HCT116 (cell line): ENCODE measurements around the gene RREB1. TPM values are rescaled to one million over a fixed set of nuclear protein-coding genes. Genes with fewer than 3 reads are reported as not detected.

Source experiments
- ATAC-seq: fragments of 200-7000 bp; cut with Tn5 transposase; 2 replicates; pipeline ENCODE4 v1.9.1; 2020; ENCODE audit warnings: mild to moderate bottlenecking, moderate library complexity
- BruUV-seq: library from RNA; stranded (reverse); fragments of 400-500 nt; replicated peaks from 2 replicates; lab custom pipeline; 2021; lab: Mats Ljungman, UMichigan
- CTCF ChIA-PET: fragments of 300-600 bp; sonication (Branson Sonifier 250); formaldehyde crosslinking; loops from one replicate; lab custom pipeline; 2021; ENCODE audit warnings: antibody characterized with exemption; lab: Charles Lee
- POLR2A ChIA-PET: fragments of 300-600, 350-600 bp; sonication (Branson Sonifier 250); formaldehyde crosslinking; loops from one replicate; lab custom pipeline; 2021; ENCODE audit warnings: antibody characterized with exemption; lab: Charles Lee
- RAD21 ChIA-PET, 2 experiments: fragments of 300-600 bp; sonication (Branson Sonifier 250); formaldehyde crosslinking; loops; one replicate each; lab custom pipeline; 2023; ENCODE audit warnings: low total read pairs in 2 of 2; ENCODE audit not compliant: uncharacterized antibody in 2 of 2, unreplicated experiment in 2 of 2, low non-redundant PET in 1 of 2; lab: Charles Lee
- DNase-seq: peaks from one replicate; pipeline ENCODE4 v3.0.0-alpha.2; 2010; ENCODE audit warnings: low read depth, low spot score
- H2AFZ ChIP-seq: fragments of 200-600 bp; shearing (Covaris generic), sonication (generic); 2 replicates; pipeline ENCODE4 v1.6.1; 2017; ENCODE audit warnings: low read depth, mixed run types, mixed read lengths, antibody characterized with exemption, low read length; ENCODE audit not compliant: poor library complexity, severe bottlenecking
- H3K27ac ChIP-seq: 2 replicates; pipeline ENCODE4 v1.5.1; 2012; ENCODE audit warnings: low read depth, low read length
- H3K27me3 ChIP-seq: fragments of 200-600 bp; sonication (generic); 2 replicates; pipeline ENCODE4 v1.6.1; 2016; ENCODE audit warnings: mixed run types, low read length, mixed read lengths; ENCODE audit not compliant: insufficient read depth
- H3K36me3 ChIP-seq, 2 experiments: fragments of 200-500 bp in 1 of 2; fragments of 200-600 bp in 1 of 2; sonication (Bioruptor generic) in 1 of 2; sonication (generic) in 1 of 2; 2 replicates each; pipeline versions ENCODE4 v1.5.1 to v1.6.1; 2014 to 2016; ENCODE audit warnings: low read length in 2 of 2, inconsistent platforms in 1 of 2, mixed read lengths in 1 of 2, mixed run types in 1 of 2; ENCODE audit not compliant: insufficient read depth in 2 of 2, control insufficient read depth in 1 of 2
- H3K4me1 ChIP-seq, 2 experiments: fragments of 200-600 bp in 1 of 2; sonication (generic) in 1 of 2; 2 replicates each; pipeline versions ENCODE4 v1.5.1 to v1.6.1; 2012 to 2017; ENCODE audit warnings: low read length in 2 of 2, inconsistent platforms in 1 of 2, mild to moderate bottlenecking in 1 of 2, mixed read lengths in 1 of 2, mixed run types in 1 of 2, moderate library complexity in 1 of 2; ENCODE audit not compliant: insufficient read depth in 2 of 2, control insufficient read depth in 1 of 2
- H3K4me2 ChIP-seq: fragments of 200-600 bp; sonication (generic); 2 replicates; pipeline ENCODE4 v1.6.1; 2017; ENCODE audit warnings: mixed run types, low read length, mixed read lengths
- H3K4me3 ChIP-seq, 2 experiments: fragments of 200-600 bp in 1 of 2; sonication (generic) in 1 of 2; replicated peaks in 1 of 2; 2 replicates each; pipeline ENCODE4 v1.5.1; 2011 to 2016; ENCODE audit warnings: low read length in 2 of 2, control low read depth in 1 of 2, low read depth in 1 of 2, mild to moderate bottlenecking in 1 of 2, mixed read lengths in 1 of 2, mixed run types in 1 of 2
- H3K79me2 ChIP-seq: fragments of 200-600 bp; sonication (generic); 2 replicates; pipeline ENCODE4 v1.6.1; 2017; ENCODE audit warnings: mild to moderate bottlenecking, mixed run types, low read length, moderate library complexity, mixed read lengths; ENCODE audit not compliant: insufficient read depth
- H3K9ac ChIP-seq: fragments of 200-600 bp; sonication (generic); 2 replicates; pipeline ENCODE4 v1.6.1; 2016; ENCODE audit warnings: low read length, mixed read lengths
- H3K9me2 ChIP-seq: fragments of 200-600 bp; sonication (generic), shearing (Covaris generic); 2 replicates; pipeline ENCODE4 v1.6.1; 2017; ENCODE audit warnings: mixed run types, mild to moderate bottlenecking, moderate library complexity; ENCODE audit not compliant: insufficient read depth
- H3K9me3 ChIP-seq, 2 experiments: fragments of 200-500 bp in 1 of 2; fragments of 200-600 bp in 1 of 2; sonication (Bioruptor generic) in 1 of 2; sonication (generic) in 1 of 2; 2 replicates each; pipeline ENCODE4 v1.6.1; 2014 to 2017; ENCODE audit warnings: low read length in 2 of 2, mixed read lengths in 2 of 2, inconsistent platforms in 1 of 2, low read depth in 1 of 2, mild to moderate bottlenecking in 1 of 2, mixed run types in 1 of 2, moderate library complexity in 1 of 2; ENCODE audit not compliant: control insufficient read depth in 1 of 2, insufficient read depth in 1 of 2
- H4K20me1 ChIP-seq: fragments of 200-600 bp; sonication (generic), shearing (Covaris generic); 2 replicates; pipeline ENCODE4 v1.6.1; 2017; ENCODE audit warnings: mixed run types, mild to moderate bottlenecking, moderate library complexity; ENCODE audit not compliant: insufficient read depth
- ATF3 ChIP-seq: IDR thresholded peaks from 2 replicates; pipeline ENCODE4 v1.6.1; 2012
- CBX3 ChIP-seq: IDR thresholded peaks from 2 replicates; pipeline ENCODE4 v1.6.1; 2012; ENCODE audit warnings: low read depth
- CTCF ChIP-seq, 3 experiments: fragments of 200-600 bp in 1 of 3; sonication (generic) in 1 of 3; IDR thresholded peaks in 2 of 3; conservative IDR thresholded peaks in 1 of 3; 2 replicates each; pipeline ENCODE4 v1.5.1; 2012 to 2017; ENCODE audit warnings: low read depth in 2 of 3, low read length in 2 of 3, antibody characterized with exemption in 1 of 3, borderline replicate concordance in 1 of 3, control low read depth in 1 of 3, mild to moderate bottlenecking in 1 of 3, mixed read lengths in 1 of 3, mixed run types in 1 of 3, moderate library complexity in 1 of 3; ENCODE audit not compliant: insufficient read depth in 1 of 3
- ELF1 ChIP-seq: IDR thresholded peaks from 2 replicates; pipeline ENCODE4 v1.6.1; 2012; ENCODE audit warnings: low read depth, borderline replicate concordance
- EZH2 ChIP-seq: fragments of 200-600 bp; sonication (generic); IDR thresholded peaks from 2 replicates; pipeline ENCODE4 v1.6.1; 2017; ENCODE audit warnings: antibody characterized with exemption, mixed run types
- EZH2phosphoT487 ChIP-seq: fragments of 200-600 bp; IDR thresholded peaks from 2 replicates; pipeline ENCODE4 v1.6.1; 2018; ENCODE audit warnings: antibody characterized with exemption, borderline replicate concordance
- FOSL1 ChIP-seq: IDR thresholded peaks from 2 replicates; pipeline ENCODE4 v1.6.1; 2012; ENCODE audit warnings: low read depth
- JUND ChIP-seq: IDR thresholded peaks from 2 replicates; pipeline ENCODE4 v1.6.1; 2012
- SIN3A ChIP-seq: IDR thresholded peaks from 2 replicates; pipeline ENCODE4 v1.6.1; 2012; ENCODE audit warnings: low read depth
- SRF ChIP-seq: IDR thresholded peaks from 2 replicates; pipeline ENCODE4 v1.6.1; 2012; ENCODE audit warnings: low read depth
- ZBTB33 ChIP-seq: IDR thresholded peaks from 2 replicates; pipeline ENCODE4 v1.6.1; 2011; ENCODE audit warnings: mild to moderate bottlenecking, low read length, moderate library complexity; ENCODE audit not compliant: insufficient replicate concordance; ENCODE audit errors: extremely low read depth
- ZNF274 ChIP-seq: fragments of 200-500 bp; sonication (Bioruptor generic); IDR thresholded peaks from 2 replicates; pipeline ENCODE4 v1.6.1; 2014; ENCODE audit warnings: mild to moderate bottlenecking, low read depth, low read length, inconsistent platforms
- intact Hi-C: fragments of 100-400 bp; cut with micrococcal nuclease; formaldehyde crosslinking; loops from 2 replicates; pipeline ENCODE4 v1.10.0; 2022
- total RNA-seq: library from RNA; stranded (reverse); gene quantifications from one replicate; pipeline ENCODE4 v1.2.1, GENCODE V29; 2021; ENCODE audit not compliant: unreplicated experiment
- TF ChIP-seq, protein P1 (sequence below): IDR thresholded peaks from 2 replicates; pipeline ENCODE4 v1.6.1; 2012

RREB1 gene
- total RNA-seq, 1 experiment from 2014 or later = 47.9 TPM

DNA sequence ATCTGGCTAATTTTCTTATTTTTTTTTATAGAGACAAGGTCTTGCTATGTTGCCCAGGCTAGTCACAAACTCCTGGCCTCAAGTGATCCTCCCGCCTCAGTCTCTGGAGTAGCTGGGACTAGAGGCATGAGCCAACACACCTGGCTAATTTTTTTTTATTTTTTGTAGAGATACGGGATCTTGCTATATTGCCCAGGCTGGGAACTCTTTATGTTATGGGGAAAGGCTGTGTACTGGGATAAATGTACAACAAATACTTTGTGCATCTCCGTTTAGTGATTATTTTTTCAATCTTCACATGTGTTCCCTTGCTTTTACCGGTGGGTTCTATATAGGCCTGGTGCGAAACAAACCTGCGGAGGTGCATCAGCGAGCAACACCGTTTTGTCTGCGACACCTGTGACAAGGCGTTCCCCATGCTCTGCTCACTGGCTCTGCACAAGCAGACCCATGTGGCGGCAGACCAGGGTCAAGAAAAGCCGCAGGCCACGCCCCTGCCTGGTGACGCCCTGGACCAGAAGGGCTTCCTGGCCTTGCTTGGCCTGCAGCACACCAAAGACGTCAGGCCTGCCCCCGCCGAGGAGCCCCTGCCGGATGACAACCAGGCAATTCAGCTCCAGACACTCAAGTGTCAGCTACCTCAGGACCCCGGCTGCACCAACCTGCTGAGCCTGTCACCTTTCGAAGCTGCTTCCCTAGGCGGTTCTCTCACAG lies 121.1 kb downstream of the RREB1 start:
- ATAC-seq = no peak
- ChIA-PET POLR2A (no interaction called here), CTCF (no interaction called here), RAD21 (no interaction called here)
- no peak overlapping the region for H2AFZ ChIP-seq
- no TSS peak for BruUV-seq
- H3K79me2 ChIP-seq = no peaks in the 10 kb centered on the region
- DNase-seq = no peak
- no peaks in the 10 kb centered on the region; the same call in 1 of the 2 replicates for H4K20me1 ChIP-seq
- H3K4me3 ChIP-seq = no peak overlapping the region
- no peak overlapping the region for H3K27ac ChIP-seq
- intact Hi-C loops = no loop called here
- no peaks in the 10 kb centered on the region for H3K4me1 ChIP-seq
- H3K27me3 ChIP-seq = no peaks in the 10 kb centered on the region
- H3K4me2 ChIP-seq = no peak overlapping the region
- H3K9ac ChIP-seq = no peak overlapping the region
- H3K36me3 ChIP-seq = peaks cover 14 to 26% of the 10 kb centered on the region in 2 experiments; a peak in 3 of 4 replicates
- H3K9me2 ChIP-seq = no peaks in the 10 kb centered on the region
- no peaks in the 10 kb centered on the region for H3K9me3 ChIP-seq
- TF ChIP-seq, protein P1, sequence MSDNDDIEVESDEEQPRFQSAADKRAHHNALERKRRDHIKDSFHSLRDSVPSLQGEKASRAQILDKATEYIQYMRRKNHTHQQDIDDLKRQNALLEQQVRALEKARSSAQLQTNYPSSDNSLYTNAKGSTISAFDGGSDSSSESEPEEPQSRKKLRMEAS = no peak
- TF ChIP-seq CBX3 (no peak), JUND (no peak)
- TF ChIP-seq, all 23 proteins: peak for 0

GRCh38 chr6:7229376-7230326 lies 121.9 kb downstream of the RREB1 start:
- Histone ChIP-seq H3K36me3 (peaks cover 14 to 26% of the 10 kb centered on the region in 2 experiments; a peak in 3 of 4 replicates), H3K79me2 (no peaks in the 10 kb centered on the region), H3K27me3 (no peaks in the 10 kb centered on the region), H3K4me1 (peaks cover 0 to 2% of the 10 kb centered on the region in 2 experiments; a peak in 1 of 4 replicates), H3K27ac (no peak overlapping the region), H2AFZ (no peak overlapping the region), H4K20me1 (no peaks in the 10 kb centered on the region), H3K9ac (no peak overlapping the region), H3K9me3 (no peaks in the 10 kb centered on the region), H3K9me2 (no peaks in the 10 kb centered on the region), H3K4me3 (no peak overlapping the region), H3K4me2 (no peak overlapping the region)
- no peak for ATAC-seq
- no peak for DNase-seq
- ChIA-PET POLR2A (no interaction called here), CTCF (no interaction called here), RAD21 (no interaction called here)
- intact Hi-C loops = loop anchor here (10.0 kb wide), 2 partner anchors 125 to 445 kb away; partner anchors contain the start of gene RREB1
- no TSS peak for BruUV-seq
- TF ChIP-seq EZH2 (no peak), ZBTB33 (no peak), CTCF (IDR thresholded peaks at IDR 0.05 in 2 of 3, conservative IDR thresholded peaks at IDR 0.05 in 1 of 3; ENCODE audit: borderline replicate concordance in 1 of 3, insufficient read depth in 1 of 3, low read depth in 2 of 3, low read length in 2 of 3) (no peak), JUND (no peak), ZNF274 (no peak), ATF3 (no peak), EZH2phosphoT487 (no peak), SIN3A (no peak), SRF (no peak), ELF1 (no peak), FOSL1 (no peak)
